ENCODE data around the gene PRIM2.
"Not testable (repeated sequence)": the region's sequence is repeated elsewhere in the genome, so short reads cannot be mapped to it uniquely, and the experiment has no call there.

Gene PRIM2, protein sequence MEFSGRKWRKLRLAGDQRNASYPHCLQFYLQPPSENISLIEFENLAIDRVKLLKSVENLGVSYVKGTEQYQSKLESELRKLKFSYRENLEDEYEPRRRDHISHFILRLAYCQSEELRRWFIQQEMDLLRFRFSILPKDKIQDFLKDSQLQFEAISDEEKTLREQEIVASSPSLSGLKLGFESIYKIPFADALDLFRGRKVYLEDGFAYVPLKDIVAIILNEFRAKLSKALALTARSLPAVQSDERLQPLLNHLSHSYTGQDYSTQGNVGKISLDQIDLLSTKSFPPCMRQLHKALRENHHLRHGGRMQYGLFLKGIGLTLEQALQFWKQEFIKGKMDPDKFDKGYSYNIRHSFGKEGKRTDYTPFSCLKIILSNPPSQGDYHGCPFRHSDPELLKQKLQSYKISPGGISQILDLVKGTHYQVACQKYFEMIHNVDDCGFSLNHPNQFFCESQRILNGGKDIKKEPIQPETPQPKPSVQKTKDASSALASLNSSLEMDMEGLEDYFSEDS

DNA sequence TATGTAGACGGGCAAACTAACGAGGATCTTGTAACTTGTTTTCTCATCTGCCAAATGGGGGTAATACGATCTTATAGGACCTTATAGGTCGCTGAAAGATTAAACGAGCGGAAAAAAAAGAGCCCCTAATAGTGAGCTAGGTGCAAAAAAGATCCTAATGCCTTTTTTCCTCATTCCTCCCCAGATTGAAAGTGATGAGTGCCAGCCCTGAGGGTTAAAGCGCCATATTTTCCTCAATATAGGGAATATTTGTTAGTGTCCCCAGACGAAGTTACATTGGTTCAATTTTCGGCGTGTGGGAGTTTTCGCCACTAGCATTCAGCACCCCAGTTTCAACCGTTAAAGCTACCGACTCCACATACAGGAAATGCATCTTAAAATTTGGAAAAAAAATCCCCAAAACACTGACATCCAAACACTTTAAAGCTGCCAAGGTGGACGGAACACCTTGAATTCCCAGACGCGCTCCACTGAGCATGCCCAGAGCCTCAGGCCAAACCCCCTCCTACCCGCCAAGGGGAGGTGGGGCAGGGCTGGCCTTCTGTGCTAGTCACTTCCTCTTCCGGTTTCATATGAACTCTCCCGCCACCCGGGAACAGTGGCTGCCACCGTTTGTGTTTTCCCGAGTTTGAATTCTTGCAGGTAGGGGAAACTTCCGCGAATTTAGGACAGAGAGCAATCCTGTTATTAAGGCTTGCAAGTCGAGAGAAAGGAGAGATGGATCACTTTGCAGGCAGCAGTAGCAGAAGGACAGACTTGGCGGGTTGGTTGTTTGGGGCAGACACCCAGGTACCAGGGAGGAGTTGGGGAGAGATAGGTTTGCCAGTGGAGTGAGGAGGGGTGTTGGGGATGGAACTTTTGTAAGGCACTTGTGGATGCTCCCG is at the start of gene PRIM2:
TSS of gene PRIM2 (plus strand) at position 571 of the 884 bp plus-strand sequence. CDS start 816 bp downstream, outside the sequence.
- DNase-seq (ENCODE audit: low read depth) = peak; percentile 72

DNA sequence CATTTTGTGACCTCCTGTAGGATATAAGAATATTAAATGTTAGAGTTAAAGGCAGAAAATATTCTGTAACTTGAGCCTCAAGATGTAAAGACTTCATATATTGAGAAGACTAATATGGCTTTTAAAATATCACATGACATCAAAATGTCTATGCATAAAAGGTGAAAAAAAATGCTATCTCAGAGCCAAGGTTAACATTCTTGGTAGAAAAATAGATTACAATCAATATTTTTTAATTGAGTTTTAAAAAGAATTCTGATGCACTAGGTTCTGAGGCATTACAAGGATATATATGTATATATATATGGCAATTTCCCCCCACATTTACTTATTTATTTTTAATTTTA is 49.2 kb upstream of the PRIM2 start:
- no peak for DNase-seq (ENCODE audit: low read depth)

DNA sequence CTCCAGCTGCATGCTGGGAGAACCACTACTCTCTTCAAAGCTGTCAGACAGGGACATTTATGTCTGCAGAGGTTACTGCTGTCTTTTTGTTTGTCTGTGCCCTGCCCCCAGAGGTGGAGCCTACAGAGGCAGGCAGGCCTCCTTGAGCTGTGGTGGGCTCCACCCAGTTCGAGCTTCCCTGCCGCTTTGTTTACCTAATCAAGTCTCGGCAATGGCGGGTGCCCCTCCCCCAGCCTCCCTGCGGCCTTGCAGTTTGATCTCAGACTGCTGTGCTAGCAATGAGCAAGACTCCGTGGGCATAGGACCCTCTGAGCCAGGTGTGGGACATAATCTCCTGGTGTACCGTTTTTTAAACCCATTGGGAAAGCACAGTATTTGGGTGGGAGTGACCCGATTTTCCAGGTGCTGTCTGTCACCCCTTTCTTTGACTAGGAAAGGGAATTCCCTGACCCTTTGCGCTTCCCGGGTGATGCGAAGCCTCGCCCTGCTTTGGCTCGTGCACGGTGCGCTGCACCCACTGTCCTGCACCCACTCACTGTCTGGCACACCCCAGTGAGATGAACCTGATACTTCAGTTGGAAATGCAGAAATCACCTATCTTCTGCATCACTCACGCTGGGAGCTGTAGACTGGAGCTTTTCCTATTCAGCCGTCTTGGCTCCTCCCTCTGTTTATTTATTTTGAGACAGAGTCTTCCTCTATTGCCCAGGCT is 43.2 kb upstream of the PRIM2 start:
- DNase-seq (ENCODE audit: low read depth) = not testable (repeated sequence)

DNA sequence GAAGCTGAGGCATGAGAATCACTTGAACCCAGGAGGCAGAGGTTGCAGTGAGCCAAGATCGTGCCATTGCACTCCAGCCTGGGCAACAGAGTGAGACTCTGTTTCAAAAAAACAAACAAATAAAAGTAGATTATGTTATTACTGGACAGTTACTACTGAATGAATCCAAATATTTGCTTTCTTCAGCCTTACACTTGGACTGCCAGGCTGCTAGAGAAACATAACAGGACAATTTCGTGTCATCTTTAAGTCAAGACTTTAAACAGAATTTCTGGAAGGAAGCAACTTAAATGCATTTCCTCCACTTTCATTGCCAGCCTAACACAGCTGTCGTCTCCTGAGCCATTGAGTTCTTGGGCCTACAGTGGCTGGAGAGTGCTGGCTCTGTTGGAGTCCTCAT is 42.0 kb upstream of the PRIM2 start:
- no peak for DNase-seq (ENCODE audit: low read depth)

DNA sequence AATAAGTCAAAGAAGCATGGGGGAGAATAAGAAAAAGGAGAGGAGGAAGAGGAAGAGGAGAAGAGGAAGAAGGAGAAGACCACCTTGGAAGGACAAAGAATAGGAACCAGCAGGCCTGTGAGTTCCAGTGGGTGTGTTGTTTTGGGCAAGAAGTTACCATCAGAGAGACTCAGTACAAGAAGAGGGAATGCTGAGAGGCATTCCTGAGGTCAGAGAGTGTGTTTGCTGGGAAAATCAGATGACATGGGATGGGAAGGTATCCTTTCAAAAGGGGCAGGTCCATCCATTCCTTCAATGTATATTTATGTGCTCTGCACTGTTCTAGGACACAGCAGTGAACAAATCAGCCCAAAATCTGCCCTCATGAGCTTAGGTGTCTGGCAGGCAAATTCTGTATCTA is 40.5 kb upstream of the PRIM2 start:
- no peak for DNase-seq (ENCODE audit: low read depth)

DNA sequence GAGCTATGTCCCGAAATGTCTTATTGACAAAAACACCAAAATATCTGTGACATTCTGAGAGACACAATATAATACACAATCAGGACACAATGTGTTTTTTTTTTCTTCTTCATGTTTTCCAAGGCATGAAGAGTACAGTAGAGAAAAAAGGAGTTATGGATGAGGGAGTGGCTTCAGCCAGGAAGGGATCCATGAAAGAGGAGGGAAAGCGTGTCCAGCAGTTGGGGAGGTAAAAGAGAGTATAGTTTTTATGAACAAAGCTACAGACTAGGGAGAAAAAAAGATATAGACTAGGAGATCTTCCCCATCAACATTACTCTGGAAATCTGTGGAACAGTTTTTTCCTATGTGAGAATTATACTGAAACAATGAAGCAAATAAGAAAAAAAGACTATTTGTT is 38.9 kb upstream of the PRIM2 start:
- DNase-seq (ENCODE audit: low read depth) = no peak

DNA sequence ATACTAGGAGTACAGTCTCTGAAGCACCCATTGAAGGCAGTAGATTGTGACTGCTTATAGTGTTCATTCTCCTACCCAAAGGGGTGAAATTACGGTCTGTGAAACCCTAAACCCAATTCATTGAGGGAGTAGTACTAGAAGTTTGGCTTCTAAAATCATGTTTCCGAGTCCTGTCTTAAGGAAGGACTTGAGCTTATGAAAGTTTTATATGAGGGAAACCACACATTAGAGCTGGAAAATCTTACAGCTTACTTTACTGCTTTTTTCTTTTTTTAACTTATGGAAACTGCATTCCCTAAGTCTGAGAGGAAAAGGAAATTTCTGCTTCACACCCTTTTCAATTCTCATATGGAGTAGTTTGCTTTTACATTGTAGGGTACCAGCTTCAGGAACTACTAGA is 38.4 kb upstream of the PRIM2 start:
- no peak for DNase-seq (ENCODE audit: low read depth)

DNA sequence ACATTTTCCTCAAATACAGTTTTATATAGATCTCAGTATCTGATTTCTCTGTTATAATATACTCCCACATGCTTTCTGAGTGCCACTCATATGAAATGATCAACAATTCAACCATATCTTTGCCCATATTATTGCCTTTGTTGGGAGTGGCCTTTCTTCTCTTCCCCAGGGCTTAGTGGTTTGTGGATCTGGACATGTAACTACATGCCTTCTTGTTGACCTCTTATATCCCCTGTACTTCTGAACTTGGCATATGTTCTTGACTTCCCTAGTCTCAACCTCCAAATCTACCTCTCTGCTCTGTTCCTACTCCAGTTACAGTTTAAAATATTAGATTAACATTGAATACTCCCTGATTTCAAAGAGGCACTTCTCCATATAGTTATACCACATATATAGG is 34.3 kb upstream of the PRIM2 start:
- DNase-seq (ENCODE audit: low read depth) = no peak

DNA sequence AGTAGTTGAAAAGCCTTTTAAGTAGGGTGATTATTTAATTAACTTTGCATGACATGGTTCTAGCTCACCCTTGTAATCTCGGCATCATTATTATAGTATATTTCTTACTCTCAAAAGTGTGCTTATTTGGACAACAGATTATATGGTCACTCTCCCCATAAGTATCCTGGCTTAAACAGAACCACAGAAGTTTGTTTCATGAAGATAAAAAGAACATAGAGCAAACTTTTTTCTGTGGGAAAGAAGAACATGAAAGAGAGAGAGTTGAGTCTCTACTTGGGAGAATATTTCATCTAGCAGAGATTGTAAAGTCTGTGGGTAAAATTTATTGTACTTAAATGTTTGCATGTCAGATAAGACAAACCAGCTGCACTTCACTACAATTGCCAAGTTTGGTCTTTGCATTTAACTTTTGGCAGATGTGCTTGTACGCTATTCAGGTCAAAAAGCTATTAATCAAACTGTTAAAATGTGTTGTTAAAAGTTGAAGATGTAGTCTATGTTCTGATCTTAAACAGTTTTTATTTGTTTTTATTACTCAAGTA is 33.4 kb upstream of the PRIM2 start:
- no peak for DNase-seq (ENCODE audit: low read depth)

DNA sequence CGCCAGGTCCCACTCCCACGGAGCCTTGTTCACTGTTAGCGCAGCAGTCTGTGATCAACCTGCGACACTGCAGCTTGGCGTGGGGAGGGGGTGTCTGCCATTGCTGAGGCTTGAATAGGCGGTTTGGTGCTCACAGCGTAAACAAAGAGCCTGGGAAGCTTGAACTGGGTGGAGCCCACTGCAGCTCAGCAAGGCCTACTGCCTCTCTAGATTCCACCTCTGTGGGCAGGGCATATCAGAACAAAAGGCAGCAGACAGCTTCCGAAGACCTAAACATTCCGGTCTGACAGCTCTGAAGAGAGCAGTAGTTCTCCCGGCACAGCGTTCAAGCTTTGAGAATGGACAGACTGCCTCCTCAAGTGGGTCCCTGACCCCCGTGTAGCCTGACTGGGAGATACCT is 29.3 kb upstream of the PRIM2 start:
- not testable (repeated sequence) for DNase-seq (ENCODE audit: low read depth)

DNA sequence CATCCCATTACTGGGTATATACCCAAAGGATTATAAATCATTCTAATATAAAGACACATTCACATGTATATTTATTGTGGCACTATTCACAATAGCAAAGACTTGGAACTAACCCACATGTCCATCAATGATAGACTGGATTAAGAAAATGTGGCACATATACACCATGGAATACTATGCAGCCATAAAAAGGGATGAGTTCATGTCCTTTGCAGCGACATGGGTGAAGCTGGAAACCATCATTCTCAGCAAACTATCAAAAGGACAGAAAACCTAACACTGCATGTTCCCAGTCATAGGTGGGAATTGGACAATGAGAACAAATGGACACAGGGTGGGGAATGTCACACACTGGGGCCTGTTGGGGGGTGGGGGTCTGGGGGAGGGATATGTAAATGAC is 24.0 kb upstream of the PRIM2 start:
- DNase-seq (ENCODE audit: low read depth) = not testable (repeated sequence)

DNA sequence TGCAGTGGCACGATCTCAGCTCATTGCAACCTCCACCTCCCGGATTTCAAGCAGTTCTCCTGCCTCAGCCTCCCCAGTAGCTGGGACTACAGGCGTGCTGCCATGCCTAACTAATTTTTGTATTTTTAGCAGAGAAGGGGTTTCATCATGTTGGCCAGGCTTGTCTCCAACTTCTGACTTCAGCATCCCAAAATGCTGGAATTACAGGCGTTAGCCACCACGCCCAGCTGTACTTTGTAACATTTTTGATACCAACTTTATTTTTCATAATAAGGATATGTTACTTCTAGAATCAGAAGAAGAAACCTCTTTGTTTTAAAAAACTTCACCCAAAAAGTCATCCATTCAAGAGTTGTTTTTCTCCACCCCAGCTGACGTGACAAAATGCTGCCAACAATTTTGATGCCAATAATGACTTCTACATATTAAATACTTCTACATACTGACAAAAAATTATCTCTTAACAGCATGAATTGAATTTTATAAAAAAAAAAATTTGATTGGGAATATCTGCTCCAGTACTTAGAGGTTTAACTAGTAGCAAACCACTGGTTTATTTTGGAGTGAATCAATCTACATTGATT is 22.5 kb upstream of the PRIM2 start:
- DNase-seq (ENCODE audit: low read depth) = no peak

DNA sequence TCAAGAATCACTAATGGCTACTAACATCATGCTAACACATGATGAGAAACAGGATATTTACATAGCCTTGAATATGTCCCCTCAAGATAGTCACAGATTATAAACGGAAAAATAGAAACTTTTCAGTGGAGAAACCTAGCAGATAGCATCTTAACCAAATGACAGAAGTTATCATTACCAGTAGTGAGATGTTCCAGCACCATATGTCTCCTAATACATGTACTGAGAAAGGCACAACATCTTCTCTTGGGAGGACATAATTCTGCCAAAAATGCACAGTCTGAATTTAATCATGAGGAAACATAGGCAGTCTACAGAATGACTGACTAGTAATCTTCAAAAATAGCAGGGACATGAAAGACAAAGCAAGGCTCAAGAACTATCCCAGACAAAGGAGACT is 19.9 kb upstream of the PRIM2 start:
- DNase-seq (ENCODE audit: low read depth) = no peak

DNA sequence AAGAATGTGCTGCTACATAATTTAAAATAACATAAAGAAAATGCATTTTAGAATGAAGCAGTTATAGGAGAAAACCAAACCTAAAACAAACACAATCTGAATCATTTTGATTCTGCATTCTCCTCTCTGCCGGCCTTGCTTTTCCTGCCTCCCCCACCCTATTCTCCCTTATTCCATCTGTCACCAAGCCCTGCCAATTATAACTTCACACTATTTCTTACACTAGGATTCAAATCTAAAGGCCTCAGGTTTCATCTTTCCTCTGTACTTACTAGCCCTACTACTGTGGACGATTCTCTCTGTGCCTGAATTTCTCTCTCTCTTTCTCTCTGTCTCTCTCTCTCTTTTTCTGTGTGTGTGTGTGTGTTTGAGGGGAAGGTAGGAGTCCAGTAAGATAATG is 18.7 kb upstream of the PRIM2 start:
- DNase-seq (ENCODE audit: low read depth) = no peak

DNA sequence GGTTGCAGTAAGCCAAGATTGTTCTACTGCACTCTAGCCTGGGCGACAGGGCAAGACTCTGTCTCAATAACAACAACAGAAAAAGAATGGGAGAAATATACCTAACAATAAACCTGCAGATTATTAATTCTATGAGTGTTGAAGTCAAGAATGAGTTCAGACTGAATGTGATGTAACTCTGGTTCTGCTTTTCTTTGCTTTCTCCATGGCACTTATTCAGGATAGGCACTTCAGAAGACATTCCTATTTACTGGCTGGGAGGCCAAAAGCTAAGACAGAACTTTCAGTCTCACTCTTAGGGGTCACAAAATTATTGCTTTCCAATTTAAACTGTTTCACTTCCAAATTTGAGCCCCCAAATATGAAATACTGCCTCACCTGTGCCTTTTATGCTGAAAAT is 15.7 kb upstream of the PRIM2 start:
- no peak for DNase-seq (ENCODE audit: low read depth)

DNA sequence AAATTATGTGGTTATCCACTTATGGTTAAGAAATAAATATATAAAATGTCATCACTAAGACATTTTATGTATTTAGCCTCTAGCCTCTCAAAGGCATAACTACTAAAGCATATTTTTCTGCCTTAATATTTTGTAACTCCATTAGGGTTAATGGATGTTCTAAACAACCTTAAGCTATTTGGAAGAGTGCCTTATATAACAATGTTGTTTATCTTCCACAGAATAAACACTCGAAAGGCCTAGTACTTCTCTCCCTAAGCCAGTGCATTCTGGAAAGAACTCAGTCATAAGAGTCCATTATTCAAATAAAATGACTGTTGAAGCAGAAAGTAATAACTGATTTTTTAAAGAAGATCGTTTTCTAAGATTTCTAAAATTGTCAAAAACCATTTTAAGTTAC is 15.0 kb upstream of the PRIM2 start:
- DNase-seq (ENCODE audit: low read depth) = no peak

DNA sequence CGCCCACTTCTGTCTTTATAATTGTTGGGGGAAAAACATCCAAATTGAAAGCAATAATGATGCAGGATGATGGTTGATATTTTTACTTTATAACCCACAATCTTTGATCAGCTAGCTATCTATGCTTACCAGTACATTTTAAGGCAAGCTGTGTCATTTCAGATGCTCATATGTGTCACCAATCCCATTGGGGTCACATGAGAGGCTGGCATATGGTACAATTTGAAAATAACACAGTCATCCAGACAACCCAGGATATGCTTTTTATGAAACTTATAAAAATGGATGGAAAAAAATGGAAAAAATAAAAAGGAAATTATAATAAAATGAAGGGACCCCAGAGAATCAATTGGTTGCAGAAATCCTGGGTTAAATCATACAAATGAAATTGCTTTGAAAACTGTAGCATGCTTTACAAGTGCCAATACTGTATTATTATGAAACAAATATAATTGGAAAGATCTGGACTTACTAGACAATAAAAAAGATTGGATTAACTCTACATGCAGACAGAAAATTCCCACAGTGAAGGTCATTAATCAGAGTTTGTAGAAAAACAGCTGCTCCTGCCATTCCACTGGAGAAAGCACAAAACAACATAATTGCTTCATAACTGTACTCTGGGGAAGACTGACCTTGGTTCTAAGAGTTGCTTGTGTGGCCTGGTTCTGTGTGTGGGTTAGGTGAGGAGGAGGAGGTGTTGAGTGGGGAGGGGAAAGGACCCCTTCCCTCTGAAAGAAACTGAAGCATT is 13.3 kb upstream of the PRIM2 start:
- DNase-seq (ENCODE audit: low read depth) = no peak

DNA sequence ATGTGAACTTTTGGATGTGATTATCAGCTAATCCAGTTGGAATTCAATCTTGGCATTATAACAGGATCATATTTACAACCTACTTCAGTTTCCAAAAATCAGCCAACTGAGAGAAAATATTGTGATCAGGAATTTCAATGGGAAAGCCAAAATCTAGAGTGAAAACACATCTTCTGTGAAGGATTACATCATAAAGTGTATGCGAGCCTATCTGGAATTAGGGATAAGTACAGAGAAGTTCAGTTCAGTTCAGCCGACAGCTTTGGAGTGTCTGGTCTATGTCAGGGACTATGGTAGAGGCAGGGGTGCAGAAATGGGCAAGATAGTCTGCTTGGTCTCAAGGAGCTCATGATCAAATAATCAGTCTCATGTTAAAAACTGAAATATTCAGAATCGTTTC is 12.3 kb upstream of the PRIM2 start:
- DNase-seq (ENCODE audit: low read depth) = no peak

DNA sequence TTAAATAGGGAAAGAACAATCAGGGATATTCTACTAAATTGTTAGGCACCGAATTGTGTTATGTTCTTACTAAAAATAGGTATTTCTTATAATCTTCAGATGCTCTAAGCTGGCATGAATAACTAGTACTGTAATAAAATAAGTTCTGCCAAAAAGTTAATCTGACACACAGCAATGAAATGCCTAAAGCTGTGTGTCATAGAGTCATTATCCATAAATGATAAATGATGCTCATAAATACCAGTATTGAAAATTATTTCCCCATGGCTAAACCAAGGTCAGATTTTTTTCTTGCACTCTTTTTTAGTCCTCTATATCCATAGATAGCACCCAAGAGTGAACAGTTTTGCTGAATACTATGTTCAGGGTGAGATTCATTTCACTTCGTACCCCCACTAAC is 11.7 kb upstream of the PRIM2 start:
- DNase-seq (ENCODE audit: low read depth) = no peak

DNA sequence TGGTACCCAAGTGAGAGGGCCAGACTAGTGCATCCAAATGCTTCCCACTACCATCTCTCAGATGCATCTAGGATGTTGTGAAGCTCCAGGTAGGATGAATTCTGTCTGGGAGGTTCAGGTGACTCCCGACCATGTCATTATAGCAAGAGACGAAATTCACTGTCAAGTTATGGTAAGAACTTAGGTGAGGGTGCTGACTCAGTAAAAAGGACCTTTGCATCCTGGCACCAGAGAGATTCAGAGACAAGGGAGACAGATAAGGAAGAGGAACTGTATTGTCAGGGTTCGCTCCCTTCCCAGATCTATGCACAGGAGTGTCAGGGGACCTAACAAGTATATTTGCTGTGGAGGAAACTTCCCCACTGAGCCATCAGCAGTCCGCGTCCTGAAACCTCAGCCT is 11.2 kb upstream of the PRIM2 start:
- DNase-seq (ENCODE audit: low read depth) = no peak

DNA sequence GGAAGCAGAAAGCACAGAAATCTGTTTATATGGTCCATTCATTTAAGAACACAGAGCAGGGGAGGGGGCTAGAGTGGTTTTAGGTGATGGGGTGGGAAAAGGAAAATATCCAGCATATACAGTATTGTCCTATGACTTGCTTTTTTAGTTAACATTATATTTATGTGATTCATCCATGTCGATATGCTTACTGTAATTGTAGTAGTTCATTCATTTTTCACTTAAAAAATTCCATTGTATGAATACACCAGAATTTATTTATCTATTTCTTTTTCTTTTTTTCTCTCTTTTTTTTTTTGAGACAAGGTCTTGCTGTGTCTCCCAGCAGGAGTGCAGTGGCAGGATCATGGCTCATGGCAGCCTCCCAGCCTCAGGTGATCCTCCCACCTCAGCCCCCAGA is 9.6 kb upstream of the PRIM2 start:
- DNase-seq (ENCODE audit: low read depth) = no peak

Measured in stimulated activated CD8-positive, alpha-beta memory T cell treated with anti-CD3 and anti-CD28 coated beads, Interleukin-12 subunit alpha, Interleukin-12 subunit beta, amount 100 ng/mL, for 1 hour (primary cell).